OCI-LY1 (cell line): ENCODE data around the gene CD46.

Experiments
- H2AFZ ChIP-seq: fragments of 200-600 bp; sonication (generic), shearing (Covaris generic); 2 replicates; pipeline ENCODE4 v1.6.0; 2014; ENCODE audit warnings: antibody characterized with exemption, mild to moderate bottlenecking, low read length
- H3F3A ChIP-seq: fragments of 200-600 bp; sonication (generic), shearing (Covaris generic); 2 replicates; pipeline ENCODE4 v1.6.0; 2014; ENCODE audit warnings: mild to moderate bottlenecking, antibody characterized with exemption, low read length, moderate library complexity; ENCODE audit not compliant: insufficient read depth
- H3K27ac ChIP-seq: fragments of 200-600 bp; sonication (generic); 2 replicates; pipeline ENCODE4 v1.5.1; 2014; ENCODE audit warnings: low read length, mixed run types, mild to moderate bottlenecking, low read depth; ENCODE audit not compliant: poor library complexity, severe bottlenecking
- H3K27me3 ChIP-seq: fragments of 200-600 bp; sonication (generic); 2 replicates; pipeline ENCODE4 v1.6.0; 2014; ENCODE audit warnings: antibody characterized with exemption, mild to moderate bottlenecking, low read length, moderate library complexity; ENCODE audit not compliant: insufficient read depth
- H3K36me3 ChIP-seq: fragments of 200-600 bp; sonication (generic); 2 replicates; pipeline ENCODE4 v1.6.1; 2014; ENCODE audit warnings: mild to moderate bottlenecking, antibody characterized with exemption, low read length, moderate library complexity, mixed read lengths; ENCODE audit not compliant: insufficient read depth
- H3K4me1 ChIP-seq: fragments of 200-600 bp; sonication (generic); 2 replicates; pipeline ENCODE4 v1.5.1; 2014; ENCODE audit warnings: mild to moderate bottlenecking, low read length, moderate library complexity; ENCODE audit not compliant: insufficient read depth, severe bottlenecking
- H3K4me2 ChIP-seq: fragments of 200-600 bp; sonication (generic), shearing (Covaris generic); 2 replicates; pipeline ENCODE4 v1.6.1; 2014; ENCODE audit warnings: low read length
- H3K4me3 ChIP-seq: fragments of 200-600 bp; sonication (generic); 2 replicates; pipeline ENCODE4 v1.5.1; 2014; ENCODE audit warnings: low read length, low read depth, mild to moderate bottlenecking, mixed read lengths; ENCODE audit not compliant: poor library complexity, severe bottlenecking
- H3K79me2 ChIP-seq: fragments of 200-600 bp; shearing (Covaris generic); 2 replicates; pipeline ENCODE4 v1.6.1; 2016; ENCODE audit warnings: mixed run types, low read length, mixed read lengths; ENCODE audit not compliant: insufficient read depth
- H3K9ac ChIP-seq: fragments of 200-600 bp; sonication (generic), shearing (Covaris generic); 2 replicates; pipeline ENCODE4 v1.6.1; 2014; ENCODE audit warnings: mild to moderate bottlenecking, low read length, mixed read lengths
- H3K9me2 ChIP-seq: fragments of 200-600 bp; sonication (generic), shearing (Covaris generic); 2 replicates; pipeline ENCODE4 v1.6.1; 2014; ENCODE audit warnings: low read depth, mild to moderate bottlenecking, low read length, mixed read lengths
- H3K9me3 ChIP-seq: fragments of 200-600 bp; shearing (Covaris generic); 2 replicates; pipeline ENCODE4 v1.6.1; 2014; ENCODE audit warnings: low read length, mixed read lengths
- H4K20me1 ChIP-seq: fragments of 200-600 bp; sonication (generic), shearing (Covaris generic); 2 replicates; pipeline ENCODE4 v1.6.0; 2016; ENCODE audit warnings: mild to moderate bottlenecking, low read length; ENCODE audit not compliant: insufficient read depth
- EZH2 ChIP-seq: fragments of 200-600 bp; sonication (generic), shearing (Covaris generic); IDR thresholded peaks from 2 replicates; pipeline ENCODE4 v1.8.0; 2017; ENCODE audit warnings: borderline replicate concordance, mixed run types, mild to moderate bottlenecking, antibody characterized with exemption, low read length, moderate library complexity, mixed read lengths
- TF ChIP-seq, protein P1 (sequence below): fragments of 200-600 bp; sonication (generic), shearing (Covaris generic); IDR thresholded peaks from 2 replicates; pipeline ENCODE4 v1.5.1; 2017; ENCODE audit warnings: mild to moderate bottlenecking, antibody characterized with exemption, low read length, moderate library complexity, mixed read lengths

Gene CD46

DNA sequence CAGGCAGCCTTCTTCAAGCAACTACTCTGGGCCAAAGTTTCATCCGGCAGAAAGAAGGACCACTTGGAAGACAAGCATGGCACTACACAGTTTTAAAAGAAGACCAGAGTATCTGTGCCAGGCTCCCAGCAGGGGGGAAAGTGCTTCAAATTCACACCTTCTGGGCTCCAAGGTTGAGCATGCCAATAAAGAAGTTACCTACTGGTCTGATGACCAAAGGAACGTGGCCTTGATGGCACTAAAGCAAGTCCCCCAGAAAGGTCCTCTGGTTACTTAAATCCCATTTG is 73.5 kb downstream of the CD46 start:
- H3K4me2 ChIP-seq = peak overlapping the region; percentile 89
- H2AFZ ChIP-seq = no peak overlapping the region
- H3K4me3 ChIP-seq = peak overlapping the region; percentile 49
- H3K9me3 ChIP-seq = no peaks in the 10 kb centered on the region
- peaks cover 11% of the 10 kb centered on the region; the same call in 1 of the 2 replicates for H3K36me3 ChIP-seq
- H3F3A ChIP-seq = no peaks in the 10 kb centered on the region
- H3K27me3 ChIP-seq = no peaks in the 10 kb centered on the region
- H3K27ac ChIP-seq = peak overlapping the region; percentile 95
- no peaks in the 10 kb centered on the region for H3K9me2 ChIP-seq
- H3K79me2 ChIP-seq = peaks cover 31% of the 10 kb centered on the region
- H3K4me1 ChIP-seq = peaks cover 64% of the 10 kb centered on the region
- no peaks in the 10 kb centered on the region for H4K20me1 ChIP-seq
- peak overlapping the region; percentile 30; the same call in 1 of the 2 replicates for H3K9ac ChIP-seq
- TF ChIP-seq, protein P1, sequence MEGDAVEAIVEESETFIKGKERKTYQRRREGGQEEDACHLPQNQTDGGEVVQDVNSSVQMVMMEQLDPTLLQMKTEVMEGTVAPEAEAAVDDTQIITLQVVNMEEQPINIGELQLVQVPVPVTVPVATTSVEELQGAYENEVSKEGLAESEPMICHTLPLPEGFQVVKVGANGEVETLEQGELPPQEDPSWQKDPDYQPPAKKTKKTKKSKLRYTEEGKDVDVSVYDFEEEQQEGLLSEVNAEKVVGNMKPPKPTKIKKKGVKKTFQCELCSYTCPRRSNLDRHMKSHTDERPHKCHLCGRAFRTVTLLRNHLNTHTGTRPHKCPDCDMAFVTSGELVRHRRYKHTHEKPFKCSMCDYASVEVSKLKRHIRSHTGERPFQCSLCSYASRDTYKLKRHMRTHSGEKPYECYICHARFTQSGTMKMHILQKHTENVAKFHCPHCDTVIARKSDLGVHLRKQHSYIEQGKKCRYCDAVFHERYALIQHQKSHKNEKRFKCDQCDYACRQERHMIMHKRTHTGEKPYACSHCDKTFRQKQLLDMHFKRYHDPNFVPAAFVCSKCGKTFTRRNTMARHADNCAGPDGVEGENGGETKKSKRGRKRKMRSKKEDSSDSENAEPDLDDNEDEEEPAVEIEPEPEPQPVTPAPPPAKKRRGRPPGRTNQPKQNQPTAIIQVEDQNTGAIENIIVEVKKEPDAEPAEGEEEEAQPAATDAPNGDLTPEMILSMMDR = no peak
- TF ChIP-seq EZH2 = no peak

DNA sequence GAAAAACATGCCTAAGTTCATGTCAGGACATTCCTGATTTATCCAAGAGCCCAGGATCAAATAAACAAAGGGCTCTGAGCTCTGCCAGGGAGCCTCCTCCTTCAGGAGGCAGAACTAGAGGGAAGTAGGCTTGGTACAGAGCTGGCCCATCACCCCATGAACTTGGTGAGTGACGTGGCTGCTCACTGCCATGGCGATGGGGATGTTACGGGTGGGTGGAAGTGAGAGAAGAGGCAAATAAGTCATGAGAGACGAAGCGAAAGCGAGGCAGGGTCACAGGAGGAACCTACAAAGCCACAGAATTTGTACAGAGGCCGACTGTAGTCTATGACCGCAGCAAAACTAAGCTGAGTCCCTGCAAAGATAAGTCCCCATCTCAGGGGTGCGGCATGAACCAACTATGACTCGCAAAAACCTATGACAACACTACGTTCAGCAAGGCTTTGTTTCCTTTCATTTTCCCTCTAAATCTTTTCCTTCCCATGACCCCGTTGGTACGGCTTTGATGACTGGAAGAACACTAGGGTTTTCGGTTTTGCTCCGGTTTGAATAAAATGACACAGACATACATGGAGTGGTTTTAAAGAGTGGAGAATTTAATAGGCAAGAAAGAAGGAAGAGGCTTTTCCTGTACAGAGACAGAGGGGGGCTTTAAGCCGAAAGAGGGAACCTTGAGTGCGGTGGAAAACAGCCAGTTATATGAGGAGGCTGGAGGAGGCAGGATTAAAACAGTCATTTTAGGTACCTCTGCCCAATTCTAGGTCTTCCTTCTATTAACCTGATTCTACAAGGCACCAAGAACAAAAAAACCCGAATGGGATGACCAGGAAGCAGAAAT is 74.1 kb downstream of the CD46 start:
- Histone ChIP-seq H3K4me2 (peak overlapping the region; percentile 89), H3K9ac (peak overlapping the region; percentile 68)

DNA sequence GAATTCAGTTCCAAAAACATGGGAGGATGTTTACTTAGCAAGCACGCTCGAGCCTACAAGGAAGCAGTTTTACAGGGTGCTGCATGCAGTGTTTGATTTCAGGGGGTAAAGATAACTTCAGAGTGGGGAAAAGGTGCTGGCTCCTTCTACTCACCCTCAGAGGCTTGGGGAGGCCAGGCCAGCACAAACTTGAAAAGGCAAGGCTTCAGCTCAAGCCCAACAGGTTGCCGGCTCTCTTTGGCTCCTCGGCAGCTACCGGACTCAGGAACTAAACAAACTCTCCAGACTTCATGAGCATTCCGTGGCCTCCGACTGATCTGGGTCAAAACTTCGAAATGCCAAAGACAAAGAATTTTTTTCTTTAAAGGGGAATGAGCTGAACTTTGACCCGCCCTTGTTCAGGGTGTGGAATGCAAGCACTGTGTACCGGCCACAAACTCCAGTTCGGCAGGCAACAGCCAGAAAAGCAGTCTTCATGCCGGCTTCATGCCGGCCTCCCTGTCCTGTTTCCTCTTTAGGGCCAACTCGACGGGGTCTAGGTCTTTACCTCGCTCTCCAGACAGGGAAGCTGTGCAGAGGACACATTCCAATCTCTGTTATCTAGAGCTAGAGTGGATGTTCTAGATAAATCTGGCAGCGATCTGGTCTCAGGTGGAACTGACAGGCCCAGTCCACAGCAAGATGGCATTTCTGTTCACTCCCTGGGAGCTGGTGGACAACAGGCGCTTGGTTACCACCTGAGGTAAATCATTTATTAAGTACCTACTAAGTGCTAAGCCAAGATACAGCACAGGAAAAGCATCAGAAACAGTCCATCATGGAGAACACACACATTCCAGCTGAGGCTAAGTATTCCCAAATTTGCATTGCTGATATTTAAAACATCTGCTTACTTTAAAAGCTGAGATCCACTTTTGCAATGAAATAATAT is 75.0 kb downstream of the CD46 start:
- TF ChIP-seq, protein P1 = no peak
- no peak for TF ChIP-seq EZH2
- H3K27ac ChIP-seq = peak overlapping the region; percentile 95
- no peak overlapping the region for H2AFZ ChIP-seq
- H3K36me3 ChIP-seq = no peaks in the 10 kb centered on the region
- peak overlapping the region; percentile 89 for H3K4me2 ChIP-seq
- peaks cover 17% of the 10 kb centered on the region for H3K79me2 ChIP-seq
- no peaks in the 10 kb centered on the region for H3K9me3 ChIP-seq
- peak overlapping the region; percentile 68 for H3K9ac ChIP-seq
- no peaks in the 10 kb centered on the region for H3F3A ChIP-seq
- peaks cover 64% of the 10 kb centered on the region for H3K4me1 ChIP-seq
- no peaks in the 10 kb centered on the region for H3K27me3 ChIP-seq
- peak overlapping the region; percentile 49 for H3K4me3 ChIP-seq
- no peaks in the 10 kb centered on the region for H3K9me2 ChIP-seq
- no peaks in the 10 kb centered on the region for H4K20me1 ChIP-seq

More for the DNA sequence above, 74.1 kb downstream of the CD46 start:
- no peaks in the 10 kb centered on the region for H3F3A ChIP-seq
- H3K79me2 ChIP-seq = peaks cover 25% of the 10 kb centered on the region
- no peaks in the 10 kb centered on the region for H4K20me1 ChIP-seq
- H3K9me3 ChIP-seq = no peaks in the 10 kb centered on the region
- H3K4me1 ChIP-seq = peaks cover 59% of the 10 kb centered on the region
- H3K36me3 ChIP-seq = peaks cover 6% of the 10 kb centered on the region; the same call in 1 of the 2 replicates
- H3K27me3 ChIP-seq = no peaks in the 10 kb centered on the region
- TF ChIP-seq, protein P1 = no peak
- TF ChIP-seq EZH2 = no peak
- peak overlapping the region; percentile 95 for H3K27ac ChIP-seq
- H3K9me2 ChIP-seq = no peaks in the 10 kb centered on the region
- peak overlapping the region; percentile 49 for H3K4me3 ChIP-seq
- H2AFZ ChIP-seq = no peak overlapping the region
